GM18511 (cell line): ENCODE results near the gene INO80B.
"Not testable (repeated sequence)": the region's sequence is repeated elsewhere in the genome, so short reads cannot be mapped to it uniquely, and the experiment has no call there.

Source experiments
- ATAC-seq: cut with Tn5 transposase; IDR thresholded peaks from one replicate; pipeline ENCODE4 v1.9.1; 2021; ENCODE audit warnings: mild to moderate bottlenecking, moderate library complexity; ENCODE audit not compliant: unreplicated experiment

INO80B gene

DNA sequence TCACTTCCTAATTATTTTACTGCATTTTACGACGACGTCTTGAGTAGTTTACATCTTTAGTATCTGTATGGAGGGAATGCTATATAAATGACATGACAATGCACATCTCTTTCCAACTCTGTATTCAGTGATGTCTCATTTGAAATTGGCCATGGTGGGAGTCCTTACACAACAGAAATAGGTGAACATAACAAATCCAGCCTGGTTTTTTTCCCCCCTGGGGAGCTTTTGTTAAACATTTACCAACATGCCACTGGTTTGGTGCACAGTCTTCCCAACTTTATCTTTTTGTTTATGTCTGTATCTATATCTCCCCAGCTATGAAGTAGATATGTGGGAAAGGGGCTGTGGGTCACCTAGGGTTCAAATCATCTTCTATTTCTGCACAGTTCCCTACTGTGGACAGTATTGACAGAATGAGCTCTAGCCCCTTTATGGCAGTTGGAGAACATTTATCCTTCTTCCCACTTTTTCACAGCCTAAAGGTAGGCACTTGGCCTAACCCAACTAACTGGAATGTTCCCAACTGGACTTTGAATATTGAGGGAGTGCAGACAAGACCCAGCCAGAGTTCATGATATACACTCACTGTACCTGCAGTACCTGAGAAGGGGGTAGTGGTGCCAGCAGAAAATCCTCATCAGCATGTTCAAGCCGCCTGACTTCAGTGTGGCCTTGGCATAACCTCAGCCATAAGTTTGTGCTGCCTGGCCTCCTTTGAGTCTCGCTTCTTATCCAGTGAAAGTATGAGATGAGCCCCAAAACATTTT, 7.5 kb upstream of the INO80B start:
- ATAC-seq: no peak

GRCh38 chr2:74448771-74449170, 6.1 kb upstream of the INO80B start:
- ATAC-seq: no peak

- ATAC-seq: no peak
Measured at GRCh38 chr2:74450570-74451190, 4.2 kb upstream of the INO80B start.

GRCh38 chr2:74457129-74457548, 2.3 kb downstream of the INO80B start:
- no peak for ATAC-seq

DNA sequence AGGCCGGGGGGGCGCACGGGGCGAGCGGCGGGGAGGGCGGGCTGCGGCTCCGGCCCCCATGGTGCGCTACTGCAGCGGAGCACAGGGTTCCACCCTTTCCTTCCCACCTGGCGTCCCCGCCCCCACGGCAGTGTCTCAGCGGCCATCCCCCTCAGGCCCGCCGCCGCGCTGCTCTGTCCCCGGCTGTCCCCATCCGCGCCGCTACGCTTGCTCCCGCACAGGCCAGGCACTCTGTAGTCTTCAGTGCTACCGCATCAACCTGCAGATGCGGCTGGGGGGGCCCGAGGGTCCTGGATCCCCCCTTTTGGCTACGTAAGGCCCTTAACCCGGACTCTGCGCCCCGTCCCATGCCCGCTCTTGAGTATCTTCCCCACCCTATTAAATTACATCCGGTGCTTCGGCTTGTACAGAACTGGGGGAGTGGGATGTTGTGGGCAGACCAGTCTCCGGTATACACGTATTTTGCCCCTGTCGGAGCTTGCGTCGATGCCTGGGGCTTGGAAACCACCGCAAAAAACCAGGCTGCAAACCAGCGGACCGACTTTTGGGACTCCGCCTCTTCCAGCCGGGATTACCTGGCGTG, 2.8 kb downstream of the INO80B start:
- peak; percentile 42 for ATAC-seq

DNA sequence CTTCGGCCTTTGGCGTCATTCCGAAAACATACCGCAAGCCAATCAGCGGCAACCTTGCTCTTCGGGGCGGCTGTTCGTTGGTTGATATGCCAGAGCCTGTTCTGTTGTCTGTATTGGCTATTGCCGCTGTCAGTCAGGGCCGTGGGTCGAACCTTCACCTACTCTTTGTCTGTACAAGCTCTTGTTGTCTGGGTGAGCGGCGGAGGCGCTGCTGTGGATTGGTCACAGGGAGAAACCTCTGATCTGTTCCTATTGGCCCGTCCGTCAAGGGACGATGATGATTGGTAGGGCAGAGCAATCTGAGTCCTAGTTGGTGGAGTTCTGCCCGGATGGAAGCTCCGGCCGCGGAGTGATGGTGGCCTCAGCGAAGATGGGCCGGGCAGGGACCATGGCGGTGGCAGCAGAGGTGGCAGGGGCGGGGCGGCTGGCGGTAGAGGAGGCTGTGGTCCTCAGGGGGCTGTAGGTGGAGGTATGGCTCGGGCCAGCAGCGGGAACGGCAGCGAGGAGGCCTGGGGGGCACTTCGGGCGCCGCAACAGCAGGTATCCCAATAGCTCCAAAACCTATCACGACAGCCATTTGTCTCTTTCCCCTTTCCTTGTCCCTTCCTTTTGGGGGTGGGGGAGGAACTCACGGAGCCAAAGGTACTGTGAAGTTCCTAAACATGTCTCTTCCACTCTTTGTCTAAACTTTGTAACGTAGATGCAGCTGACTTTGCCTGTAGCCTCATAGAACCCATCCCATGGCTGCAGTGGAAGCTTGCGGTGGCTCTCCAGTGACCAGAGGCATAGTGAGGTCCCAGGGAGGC, 3.4 kb downstream of the INO80B start, which contains the start of gene WBP1:
TSS of gene WBP1 (plus strand) at position 307 of the 806 bp plus-strand sequence. CDS start at position 472, 165 bp downstream.
- peak; percentile 87 for ATAC-seq

DNA sequence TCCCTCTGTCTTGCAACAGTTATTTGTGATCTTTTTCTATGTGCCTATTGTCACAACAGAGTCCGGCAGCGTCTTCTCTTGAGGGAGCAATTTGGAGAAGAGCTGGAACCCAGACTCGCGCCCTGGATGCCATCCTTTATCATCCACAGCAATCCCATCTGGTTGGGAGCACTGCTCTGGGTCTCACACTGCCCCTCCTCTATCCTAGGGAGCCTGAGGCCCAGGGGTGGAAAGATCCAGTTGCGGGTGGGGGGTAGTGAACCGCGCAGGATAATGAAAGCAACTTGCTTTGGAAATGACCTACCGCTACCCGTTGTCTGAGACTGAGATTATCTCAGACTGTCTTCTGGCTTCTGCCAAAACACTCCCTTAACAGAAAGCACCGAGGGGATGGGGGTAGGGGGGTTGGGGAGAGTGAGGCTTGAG, 4.1 kb downstream of the INO80B start:
- no peak for ATAC-seq

GRCh38 chr2:74459503-74460118, 4.7 kb downstream of the INO80B start:
- ATAC-seq: not testable (repeated sequence)

GRCh38 chr2:74460187-74460586, 5.3 kb downstream of the INO80B start:
- ATAC-seq: not testable (repeated sequence)

GRCh38 chr2:74461187-74462053, 6.5 kb downstream of the INO80B start:
- ATAC-seq: no peak

DNA sequence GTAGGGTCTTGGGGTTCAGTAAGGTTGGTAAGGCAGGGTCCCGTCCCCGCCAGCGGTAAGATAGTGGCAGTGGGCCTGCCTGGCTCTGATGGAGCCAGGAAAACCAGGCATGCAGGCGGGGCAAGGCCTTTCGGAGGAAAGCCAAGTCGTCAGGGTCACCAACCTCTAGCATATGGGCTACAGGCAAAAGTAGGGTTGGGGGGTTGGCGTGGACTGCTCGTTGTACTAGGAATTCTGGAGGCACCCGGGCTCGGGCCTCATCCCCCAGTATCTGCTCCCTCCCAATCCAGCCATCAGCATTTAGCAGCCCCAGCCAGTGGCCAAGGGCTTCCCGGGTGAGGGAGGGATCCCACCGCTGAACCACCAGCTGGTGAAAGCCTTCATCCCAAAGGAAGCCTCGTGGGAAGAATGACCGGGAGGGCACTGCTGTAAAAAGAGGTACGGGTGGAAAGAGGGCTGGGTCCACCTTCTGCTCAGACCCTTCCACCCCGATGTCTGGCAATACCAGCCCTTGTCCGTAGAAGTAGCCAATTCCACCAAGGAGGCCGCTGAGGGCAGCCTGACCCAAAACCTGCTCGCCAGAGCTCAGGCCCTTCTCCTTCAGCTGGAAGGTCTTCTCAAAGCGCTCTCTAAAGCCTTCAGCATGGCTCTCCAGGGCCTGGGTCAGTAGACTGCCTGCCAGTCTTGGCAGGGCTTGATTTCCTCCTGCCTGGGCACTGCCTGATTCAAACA, 7.3 kb downstream of the INO80B start:
- no peak for ATAC-seq

DNA sequence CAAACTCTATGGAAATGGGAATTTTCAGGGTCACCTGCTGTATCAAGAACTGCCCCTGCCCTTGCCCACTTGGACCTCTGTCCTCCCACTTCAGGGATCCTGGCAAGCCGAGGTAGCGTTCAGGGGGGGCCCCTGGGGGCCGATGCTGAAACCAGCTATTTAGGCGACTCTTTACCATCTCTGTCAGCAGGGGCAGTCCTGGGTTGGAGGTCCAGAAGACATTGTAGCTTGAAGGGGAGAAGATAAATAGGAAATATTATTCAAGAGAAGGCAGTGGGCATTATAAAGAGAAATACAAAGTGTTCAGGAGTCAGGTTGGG, 7.9 kb downstream of the INO80B start:
- no peak for ATAC-seq

GRCh38 chr2:74464406-74464805, 9.5 kb downstream of the INO80B start:
- ATAC-seq: peak; percentile 12

- not testable (repeated sequence) for ATAC-seq
Measured at GRCh38 chr2:74470742-74471141, 15.9 kb downstream of the INO80B start.

- ATAC-seq: no peak
Measured at GRCh38 chr2:74471332-74472065, 16.6 kb downstream of the INO80B start.

- peak; percentile 94 for ATAC-seq
Measured at GRCh38 chr2:74472086-74472944, 17.4 kb downstream of the INO80B start, which contains the start of gene MRPL53. Gene MRPL53, minus strand, starts transcription at chr2:74472680. Its CDS starts 20 bp downstream, at chr2:74472660.

GRCh38 chr2:74472945-74473258, 18.0 kb downstream of the INO80B start:
- ATAC-seq: no peak

DNA sequence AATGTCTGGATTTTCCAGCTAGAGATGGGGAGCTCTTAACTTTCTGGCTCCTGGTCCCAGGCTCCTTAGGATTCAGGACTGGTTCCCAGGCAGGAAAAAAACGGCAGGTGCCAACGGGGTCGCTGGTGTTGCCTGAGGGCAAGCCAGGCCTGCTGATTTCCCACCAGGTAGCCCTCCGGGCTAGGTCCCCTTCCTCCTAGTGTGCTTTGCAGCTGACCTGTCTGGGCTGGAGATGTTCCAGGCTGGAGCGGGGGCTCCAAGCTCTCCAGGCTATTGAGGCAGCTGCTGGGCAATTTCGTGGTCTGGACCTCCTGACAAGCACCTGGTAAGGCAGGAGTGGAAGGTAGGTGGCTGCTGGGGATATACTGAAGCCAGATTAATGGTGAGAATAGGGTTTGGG, 19.6 kb downstream of the INO80B start:
- no peak for ATAC-seq
